K562 treated with DMSO at 1 percent for 48 hours (cell line): ENCODE results near the gene SLITRK5. TPM values are rescaled to one million over a fixed set of nuclear protein-coding genes. Genes with fewer than 3 reads are reported as not detected.

Experiments
- total RNA-seq: library from RNA; unstranded; fragments of 300-600 nt; gene quantifications from 2 replicates; pipeline ENCODE4 v1.2.3, GENCODE V29; 2022; ENCODE audit warnings: low replicate concordance; ENCODE audit errors: extremely low read depth

Gene SLITRK5
- total RNA-seq: not detected in 2 replicates

GRCh38 chr13:87671031-87671752, at the start of gene SLITRK5:
TSS of gene SLITRK5 (plus strand) at chr13:87671371. CDS start at chr13:87675389, 4,018 bp downstream.

